ENCODE data around the gene GYS1.

GYS1 gene

DNA sequence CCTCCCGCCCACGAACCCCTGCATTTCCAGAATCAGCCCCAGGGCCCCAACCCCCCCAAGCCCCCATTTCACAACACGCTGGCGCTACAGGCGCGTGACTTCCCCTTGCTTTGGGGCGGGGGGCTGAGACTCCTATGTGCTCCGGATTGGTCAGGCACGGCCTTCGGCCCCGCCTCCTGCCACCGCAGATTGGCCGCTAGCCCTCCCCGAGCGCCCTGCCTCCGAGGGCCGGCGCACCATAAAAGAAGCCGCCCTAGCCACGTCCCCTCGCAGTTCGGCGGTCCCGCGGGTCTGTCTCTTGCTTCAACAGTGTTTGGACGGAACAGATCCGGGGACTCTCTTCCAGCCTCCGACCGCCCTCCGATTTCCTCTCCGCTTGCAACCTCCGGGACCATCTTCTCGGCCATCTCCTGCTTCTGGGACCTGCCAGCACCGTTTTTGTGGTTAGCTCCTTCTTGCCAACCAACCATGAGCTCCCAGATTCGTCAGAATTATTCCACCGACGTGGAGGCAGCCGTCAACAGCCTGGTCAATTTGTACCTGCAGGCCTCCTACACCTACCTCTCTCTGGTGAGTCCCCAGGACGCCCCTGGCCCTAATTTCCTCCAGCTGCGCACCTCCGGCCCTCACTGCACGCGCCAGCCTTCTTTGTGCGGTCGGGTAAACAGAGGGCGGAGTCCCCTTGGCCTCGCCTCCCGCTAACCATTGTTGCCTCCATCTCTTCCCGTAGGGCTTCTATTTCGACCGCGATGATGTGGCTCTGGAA lies 27.9 kb downstream of the GYS1 start, which contains the start of gene FTL (continued):
- TF ChIP-seq, protein P1, sequence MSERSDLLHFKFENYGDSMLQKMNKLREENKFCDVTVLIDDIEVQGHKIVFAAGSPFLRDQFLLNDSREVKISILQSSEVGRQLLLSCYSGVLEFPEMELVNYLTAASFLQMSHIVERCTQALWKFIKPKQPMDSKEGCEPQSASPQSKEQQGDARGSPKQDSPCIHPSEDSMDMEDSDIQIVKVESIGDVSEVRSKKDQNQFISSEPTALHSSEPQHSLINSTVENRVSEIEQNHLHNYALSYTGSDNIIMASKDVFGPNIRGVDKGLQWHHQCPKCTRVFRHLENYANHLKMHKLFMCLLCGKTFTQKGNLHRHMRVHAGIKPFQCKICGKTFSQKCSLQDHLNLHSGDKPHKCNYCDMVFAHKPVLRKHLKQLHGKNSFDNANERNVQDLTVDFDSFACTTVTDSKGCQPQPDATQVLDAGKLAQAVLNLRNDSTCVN (tag by site-specific recombination; optimal IDR thresholded peaks at IDR 0.05), result peak; percentile 56
- TF ChIP-seq, protein P2, sequence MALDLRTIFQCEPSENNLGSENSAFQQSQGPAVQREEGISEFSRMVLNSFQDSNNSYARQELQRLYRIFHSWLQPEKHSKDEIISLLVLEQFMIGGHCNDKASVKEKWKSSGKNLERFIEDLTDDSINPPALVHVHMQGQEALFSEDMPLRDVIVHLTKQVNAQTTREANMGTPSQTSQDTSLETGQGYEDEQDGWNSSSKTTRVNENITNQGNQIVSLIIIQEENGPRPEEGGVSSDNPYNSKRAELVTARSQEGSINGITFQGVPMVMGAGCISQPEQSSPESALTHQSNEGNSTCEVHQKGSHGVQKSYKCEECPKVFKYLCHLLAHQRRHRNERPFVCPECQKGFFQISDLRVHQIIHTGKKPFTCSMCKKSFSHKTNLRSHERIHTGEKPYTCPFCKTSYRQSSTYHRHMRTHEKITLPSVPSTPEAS (tag by site-specific recombination; IDR thresholded peaks at IDR 0.05), result peak; percentile 51; the same call in 1 of the 2 replicates
- TF ChIP-seq GFI1B (tag by site-specific recombination; IDR thresholded peaks at IDR 0.05) (no peak), ZNF23 (tag by site-specific recombination; IDR thresholded peaks at IDR 0.05; ENCODE audit: borderline replicate concordance) (peak; percentile 51), REPIN1 (tag by site-specific recombination; IDR thresholded peaks at IDR 0.05; ENCODE audit: low read depth) (peak; percentile 81; the same call in 1 of the 2 replicates), ZNF239 (tag by site-specific recombination; IDR thresholded peaks at IDR 0.05) (peak; percentile 44; the same call in 1 of the 2 replicates), ZNF174 (tag by site-specific recombination; IDR thresholded peaks at IDR 0.05) (no peak; the same call in 1 of the 2 replicates), ZNF621 (tag by site-specific recombination; IDR thresholded peaks at IDR 0.05) (no peak), ZNF184 (tag by site-specific recombination; IDR thresholded peaks at IDR 0.05) (no peak), ZBTB7A (tag by site-specific recombination; IDR thresholded peaks at IDR 0.05; ENCODE audit: low read depth) (no peak), ZBTB8A (tag by site-specific recombination; IDR thresholded peaks at IDR 0.05) (no peak), ZNF37A (tag by site-specific recombination; IDR thresholded peaks at IDR 0.05) (no peak), INSM2 (tag by site-specific recombination; IDR thresholded peaks at IDR 0.05) (no peak), SALL2 (tag by site-specific recombination; IDR thresholded peaks at IDR 0.05; ENCODE audit: borderline replicate concordance) (no peak), ZNF311 (tag by site-specific recombination; IDR thresholded peaks at IDR 0.05; ENCODE audit: borderline replicate concordance) (no peak), ZXDB (tag by site-specific recombination; IDR thresholded peaks at IDR 0.05) (peak; percentile 63; the same call in 1 of the 2 replicates), GLI4 (tag by site-specific recombination; IDR thresholded peaks at IDR 0.05) (peak; percentile 90), ZNF704 (tag by site-specific recombination; IDR thresholded peaks at IDR 0.05) (no peak), ZNF501 (tag by site-specific recombination; IDR thresholded peaks at IDR 0.05) (peak; percentile 93; the same call in 1 of the 2 replicates), KLF9 (tag by site-specific recombination; IDR thresholded peaks at IDR 0.05; ENCODE audit: low read depth) (peak; percentile 49; the same call in 1 of the 2 replicates), ZNF211 (tag by site-specific recombination; IDR thresholded peaks at IDR 0.05; ENCODE audit: low read depth) (no peak), ZSCAN16 (tag by site-specific recombination; IDR thresholded peaks at IDR 0.05) (no peak; the same call in 1 of the 2 replicates), ZSCAN23 (tag by site-specific recombination; IDR thresholded peaks at IDR 0.05) (no peak), ZNF580 (tag by site-specific recombination; IDR thresholded peaks at IDR 0.05) (no peak), ZFP41 (tag by site-specific recombination; IDR thresholded peaks at IDR 0.05; ENCODE audit: borderline replicate concordance) (no peak), IKZF3 (tag by site-specific recombination; IDR thresholded peaks at IDR 0.05) (no peak), ZNF560 (tag by site-specific recombination; IDR thresholded peaks at IDR 0.05; ENCODE audit: borderline replicate concordance) (no peak)
- TF ChIP-seq, protein P3, sequence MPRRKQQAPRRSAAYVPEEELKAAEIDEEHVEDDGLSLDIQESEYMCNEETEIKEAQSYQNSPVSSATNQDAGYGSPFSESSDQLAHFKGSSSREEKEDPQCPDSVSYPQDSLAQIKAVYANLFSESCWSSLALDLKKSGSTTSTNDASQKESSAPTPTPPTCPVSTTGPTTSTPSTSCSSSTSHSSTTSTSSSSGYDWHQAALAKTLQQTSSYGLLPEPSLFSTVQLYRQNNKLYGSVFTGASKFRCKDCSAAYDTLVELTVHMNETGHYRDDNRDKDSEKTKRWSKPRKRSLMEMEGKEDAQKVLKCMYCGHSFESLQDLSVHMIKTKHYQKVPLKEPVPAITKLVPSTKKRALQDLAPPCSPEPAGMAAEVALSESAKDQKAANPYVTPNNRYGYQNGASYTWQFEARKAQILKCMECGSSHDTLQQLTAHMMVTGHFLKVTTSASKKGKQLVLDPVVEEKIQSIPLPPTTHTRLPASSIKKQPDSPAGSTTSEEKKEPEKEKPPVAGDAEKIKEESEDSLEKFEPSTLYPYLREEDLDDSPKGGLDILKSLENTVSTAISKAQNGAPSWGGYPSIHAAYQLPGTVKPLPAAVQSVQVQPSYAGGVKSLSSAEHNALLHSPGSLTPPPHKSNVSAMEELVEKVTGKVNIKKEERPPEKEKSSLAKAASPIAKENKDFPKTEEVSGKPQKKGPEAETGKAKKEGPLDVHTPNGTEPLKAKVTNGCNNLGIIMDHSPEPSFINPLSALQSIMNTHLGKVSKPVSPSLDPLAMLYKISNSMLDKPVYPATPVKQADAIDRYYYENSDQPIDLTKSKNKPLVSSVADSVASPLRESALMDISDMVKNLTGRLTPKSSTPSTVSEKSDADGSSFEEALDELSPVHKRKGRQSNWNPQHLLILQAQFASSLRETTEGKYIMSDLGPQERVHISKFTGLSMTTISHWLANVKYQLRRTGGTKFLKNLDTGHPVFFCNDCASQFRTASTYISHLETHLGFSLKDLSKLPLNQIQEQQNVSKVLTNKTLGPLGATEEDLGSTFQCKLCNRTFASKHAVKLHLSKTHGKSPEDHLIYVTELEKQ (tag by site-specific recombination; IDR thresholded peaks at IDR 0.05; ENCODE audit: borderline replicate concordance), result peak; percentile 22; the same call in 1 of the 2 replicates
- TF ChIP-seq, protein P4, sequence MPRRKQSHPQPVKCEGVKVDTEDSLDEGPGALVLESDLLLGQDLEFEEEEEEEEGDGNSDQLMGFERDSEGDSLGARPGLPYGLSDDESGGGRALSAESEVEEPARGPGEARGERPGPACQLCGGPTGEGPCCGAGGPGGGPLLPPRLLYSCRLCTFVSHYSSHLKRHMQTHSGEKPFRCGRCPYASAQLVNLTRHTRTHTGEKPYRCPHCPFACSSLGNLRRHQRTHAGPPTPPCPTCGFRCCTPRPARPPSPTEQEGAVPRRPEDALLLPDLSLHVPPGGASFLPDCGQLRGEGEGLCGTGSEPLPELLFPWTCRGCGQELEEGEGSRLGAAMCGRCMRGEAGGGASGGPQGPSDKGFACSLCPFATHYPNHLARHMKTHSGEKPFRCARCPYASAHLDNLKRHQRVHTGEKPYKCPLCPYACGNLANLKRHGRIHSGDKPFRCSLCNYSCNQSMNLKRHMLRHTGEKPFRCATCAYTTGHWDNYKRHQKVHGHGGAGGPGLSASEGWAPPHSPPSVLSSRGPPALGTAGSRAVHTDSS (tag by site-specific recombination; IDR thresholded peaks at IDR 0.05), result no peak

Measured in HEK293 (cell line).